H9 (cell line): Measurements from ENCODE around the gene NSD1. TPM values are rescaled to one million over a fixed set of nuclear protein-coding genes. Genes with fewer than 3 reads are reported as not detected.
A peak's percentile ranks its signal among the peaks of the same experiment; 100 is the strongest.

ENCODE experiments used
- DNase-seq: peaks from one replicate; pipeline ENCODE4 v3.0.0-alpha.2; 2017
- H2AFZ ChIP-seq: one replicate; pipeline ENCODE4 v1.6.1; 2013; ENCODE audit warnings: mild to moderate bottlenecking, low read length, control low read depth, moderate library complexity
- H2AK5ac ChIP-seq: 2 replicates; pipeline ENCODE4 v1.6.1; 2013; ENCODE audit warnings: low read length, control low read depth, mixed read lengths; ENCODE audit not compliant: insufficient read length
- H2BK120ac ChIP-seq: one replicate; pipeline ENCODE4 v1.6.1; 2013; ENCODE audit warnings: low read depth, mild to moderate bottlenecking, low read length, control low read depth, inconsistent platforms; ENCODE audit not compliant: poor library complexity, severe bottlenecking
- H2BK12ac ChIP-seq: 2 replicates; pipeline ENCODE4 v1.6.1; 2013; ENCODE audit warnings: low read length, control low read depth, mixed read lengths, low read depth; ENCODE audit not compliant: insufficient read length
- H2BK15ac ChIP-seq: 2 replicates; pipeline ENCODE4 v1.6.1; 2013; ENCODE audit warnings: low read depth, low read length, control low read depth
- H2BK20ac ChIP-seq: one replicate; pipeline ENCODE4 v1.6.1; 2013; ENCODE audit warnings: low read depth, mild to moderate bottlenecking, low read length, control low read depth, inconsistent platforms; ENCODE audit not compliant: poor library complexity, severe bottlenecking
- H2BK5ac ChIP-seq: 2 replicates; pipeline ENCODE4 v1.6.1; 2013; ENCODE audit warnings: low read length, control low read depth, mixed read lengths; ENCODE audit not compliant: insufficient read length
- H3K14ac ChIP-seq: 2 replicates; pipeline ENCODE4 v1.6.1; 2013; ENCODE audit warnings: low read length, control low read depth; ENCODE audit not compliant: insufficient read depth
- H3K18ac ChIP-seq: 2 replicates; pipeline ENCODE4 v1.6.1; 2013; ENCODE audit warnings: low read depth, mild to moderate bottlenecking, mixed read lengths, low read length, control low read depth; ENCODE audit not compliant: insufficient read length
- H3K23ac ChIP-seq: 2 replicates; pipeline ENCODE4 v1.6.1; 2013; ENCODE audit warnings: low read length, control low read depth, mixed read lengths, low read depth; ENCODE audit not compliant: insufficient read length
- H3K23me2 ChIP-seq: 2 replicates; pipeline ENCODE4 v1.6.1; 2013; ENCODE audit warnings: low read depth, mild to moderate bottlenecking, mixed read lengths, low read length, control low read depth; ENCODE audit not compliant: insufficient read length, poor library complexity, severe bottlenecking
- H3K27ac ChIP-seq: 2 replicates; pipeline ENCODE4 v1.5.1; 2013; ENCODE audit warnings: low read length, control low read depth, mixed read lengths, low read depth; ENCODE audit not compliant: insufficient read length
- H3K27me3 ChIP-seq: 2 replicates; pipeline ENCODE4 v1.6.1; 2013; ENCODE audit warnings: low read length, control low read depth, inconsistent platforms; ENCODE audit not compliant: insufficient read depth
- H3K4ac ChIP-seq: 2 replicates; pipeline ENCODE4 v1.6.1; 2013; ENCODE audit warnings: low read depth, mild to moderate bottlenecking, control low read depth, inconsistent platforms, low read length, moderate library complexity
- H3K4me1 ChIP-seq: 2 replicates; pipeline ENCODE4 v1.6.1; 2013; ENCODE audit warnings: low read length, control low read depth, inconsistent platforms; ENCODE audit not compliant: insufficient read depth
- H3K4me2 ChIP-seq: 2 replicates; pipeline ENCODE4 v1.6.1; 2013; ENCODE audit warnings: low read length, control low read depth, mixed read lengths; ENCODE audit not compliant: insufficient read length, insufficient read depth
- H3K56ac ChIP-seq: 2 replicates; pipeline ENCODE4 v1.6.1; 2013; ENCODE audit warnings: low read depth, mild to moderate bottlenecking, mixed read lengths, low read length, control low read depth; ENCODE audit not compliant: insufficient read length
- H3K79me1 ChIP-seq: 2 replicates; pipeline ENCODE4 v1.6.1; 2013; ENCODE audit warnings: low read depth, mild to moderate bottlenecking, moderate library complexity, low read length, control low read depth, inconsistent platforms; ENCODE audit not compliant: insufficient read depth, poor library complexity, severe bottlenecking
- H3K79me2 ChIP-seq: 2 replicates; pipeline ENCODE4 v1.6.1; 2013; ENCODE audit warnings: low read length, control low read depth, inconsistent platforms; ENCODE audit not compliant: insufficient read depth
- H3K9ac ChIP-seq: 2 replicates; pipeline ENCODE4 v1.6.1; 2013; ENCODE audit warnings: low read length, control low read depth, mixed read lengths; ENCODE audit not compliant: insufficient read length; ENCODE audit errors: extremely low read depth
- H3K9me3 ChIP-seq: one replicate; pipeline ENCODE4 v1.6.1; 2013; ENCODE audit warnings: low read depth, low read length, inconsistent platforms; ENCODE audit not compliant: control insufficient read depth
- H3T11ph ChIP-seq: one replicate; pipeline ENCODE4 v1.6.1; 2013; ENCODE audit warnings: mild to moderate bottlenecking, low read length, control low read depth, inconsistent platforms
- H4K20me1 ChIP-seq: one replicate; pipeline ENCODE4 v1.6.1; 2013; ENCODE audit not compliant: control insufficient read depth, insufficient read length, insufficient read depth
- H4K5ac ChIP-seq: 2 replicates; pipeline ENCODE4 v1.6.1; 2013; ENCODE audit warnings: low read depth, mild to moderate bottlenecking, mixed read lengths, low read length, control low read depth; ENCODE audit not compliant: insufficient read length
- H4K8ac ChIP-seq: replicated peaks from 2 replicates; pipeline ENCODE4 v1.6.1; 2013; ENCODE audit warnings: low read length, control low read depth, mixed read lengths, low read depth; ENCODE audit not compliant: insufficient read length
- H4K91ac ChIP-seq: 2 replicates; pipeline ENCODE4 v1.6.1; 2013; ENCODE audit warnings: low read depth, mild to moderate bottlenecking, moderate library complexity, mixed read lengths, low read length, control low read depth; ENCODE audit not compliant: insufficient read length
- H3K27ac Mint-ChIP-seq, 3 experiments: 2 replicates in 2 of 3; 3 replicates in 1 of 3; pipeline ENCODE4 v1.8.0; 2020 to 2021; ENCODE audit warnings: mixed read lengths in 3 of 3, mild to moderate bottlenecking in 1 of 3, moderate library complexity in 1 of 3
- H3K27me3 Mint-ChIP-seq: 2 replicates; pipeline ENCODE4 v1.8.0; 2021; ENCODE audit warnings: low read depth, mild to moderate bottlenecking, moderate library complexity, mixed read lengths
- H3K36me3 Mint-ChIP-seq, 3 experiments: 2 replicates in 2 of 3; 3 replicates in 1 of 3; pipeline ENCODE4 v1.8.0; 2020 to 2021; ENCODE audit warnings: low read depth in 3 of 3, mixed read lengths in 3 of 3; ENCODE audit not compliant: insufficient read depth in 1 of 3
- H3K4me1 Mint-ChIP-seq, 2 experiments: 2 replicates each; pipeline ENCODE4 v1.8.0; 2020; ENCODE audit warnings: mixed read lengths in 2 of 2
- H3K4me3 Mint-ChIP-seq, 2 experiments: 2 replicates in 1 of 2; 3 replicates in 1 of 2; pipeline ENCODE4 v1.8.0; 2020 to 2021; ENCODE audit warnings: mild to moderate bottlenecking in 2 of 2, mixed read lengths in 2 of 2, moderate library complexity in 1 of 2
- H3K9me3 Mint-ChIP-seq, 2 experiments: 2 replicates in 1 of 2; 3 replicates in 1 of 2; pipeline ENCODE4 v1.8.0; 2020; ENCODE audit warnings: mild to moderate bottlenecking in 2 of 2, mixed read lengths in 2 of 2, moderate library complexity in 1 of 2
- CTCF ChIP-seq: fragments of 200-600 bp; sonication (generic); conservative IDR thresholded peaks from 3 replicates; pipeline ENCODE4 v1.8.0; 2021; ENCODE audit warnings: antibody characterized with exemption, mild to moderate bottlenecking
- WGBS: extraction: QIAGEN DNeasy Blood & Tissue Kit; methylation state at CpG from one replicate; pipeline ENCODE4 v1.1.7; 2013; ENCODE audit warnings: missing lambda C conversion rate, low lambda C conversion rate, mixed read lengths; ENCODE audit not compliant: insufficient read length; ENCODE audit errors: extremely low coverage; 5-methylcytosine and 5-hydroxymethylcytosine counted together
- total RNA-seq: library from RNA; stranded (reverse); gene quantifications from 2 replicates; pipeline ENCODE4 v1.2.1, GENCODE V29; 2021

The NSD1 gene
- total RNA-seq, 1 experiment from 2014 or later = 213 TPM

- H3K27ac Mint-ChIP-seq = peak overlapping the region; percentile 56 to 99 (median 89); a peak in 5 of 7 replicates
- H3K9ac ChIP-seq = no peak overlapping the region
- H3K27me3 ChIP-seq = no peaks in the 10 kb centered on the region
- H3T11ph ChIP-seq = no peak overlapping the region
- DNase-seq = peak; percentile 70
- H3K4me1 ChIP-seq = no peaks in the 10 kb centered on the region
- H3K18ac ChIP-seq = no peak overlapping the region
- peaks cover 1% of the 10 kb centered on the region; the same call in 1 of the 2 replicates for H3K27me3 Mint-ChIP-seq
- no peak overlapping the region for H2BK5ac ChIP-seq
- H3K4me3 Mint-ChIP-seq = peak overlapping the region in 1 of 2 experiments; percentile 21; a peak in 2 of 5 replicates
- peaks cover 9% of the 10 kb centered on the region; the same call in 1 of the 2 replicates for H3K79me2 ChIP-seq
- no peak overlapping the region for H4K8ac ChIP-seq
- H4K20me1 ChIP-seq = no peaks in the 10 kb centered on the region
- H3K14ac ChIP-seq = no peak overlapping the region; the same call in 1 of the 2 replicates
- H2AK5ac ChIP-seq = no peak overlapping the region
- H2BK15ac ChIP-seq = no peak overlapping the region
- H2BK20ac ChIP-seq = no peak overlapping the region
- H3K4ac ChIP-seq = no peak overlapping the region
- no peak overlapping the region for H3K4me2 ChIP-seq
- no peak overlapping the region for H3K23ac ChIP-seq
- H3K56ac ChIP-seq = no peak overlapping the region
- no peaks in the 10 kb centered on the region for H3K79me1 ChIP-seq
- no peak overlapping the region for H2AFZ ChIP-seq
- no peaks in the 10 kb centered on the region for H3K9me3 Mint-ChIP-seq
- peaks cover 21 to 56% (median 27%) of the 10 kb centered on the region in 3 experiments for H3K36me3 Mint-ChIP-seq
- peaks cover 13% of the 10 kb centered on the region for H3K23me2 ChIP-seq
- no CpG with 5 or more reads among the region's 4 CpGs for WGBS
- H4K5ac ChIP-seq = no peak overlapping the region
- no peak overlapping the region for H3K27ac ChIP-seq
- peaks cover 42 to 62% of the 10 kb centered on the region in 2 experiments for H3K4me1 Mint-ChIP-seq
- no peaks in the 10 kb centered on the region for H3K9me3 ChIP-seq
- H2BK12ac ChIP-seq = no peak overlapping the region
- no peak overlapping the region for H4K91ac ChIP-seq
- no peak overlapping the region for H2BK120ac ChIP-seq
- TF ChIP-seq CTCF = peak; percentile 34; the same call in 2 of the 3 replicates
Measured at GRCh38 chr5:177300236-177300880, 166.8 kb downstream of the NSD1 start.
